WTC11 (cell line): ENCODE measurements around the gene HGS. TPM values are rescaled to one million over a fixed set of nuclear protein-coding genes. Genes with fewer than 3 reads are reported as not detected.

ENCODE experiments used
- ATF6 ChIP-seq: sonication (generic); formaldehyde crosslinking; IDR thresholded peaks from 2 replicates; pipeline ENCODE4 v1.8.1; 2023; ENCODE audit warnings: mild to moderate bottlenecking, missing genetic modification reagents
- CBFB ChIP-seq: sonication (generic); formaldehyde crosslinking; IDR thresholded peaks from 2 replicates; pipeline ENCODE4 v1.8.1; 2022; ENCODE audit warnings: mild to moderate bottlenecking, low read depth, missing genetic modification reagents
- E2F4 ChIP-seq: sonication (generic); formaldehyde crosslinking; IDR thresholded peaks from 2 replicates; pipeline ENCODE4 v1.8.1; 2022; ENCODE audit warnings: low read depth, mild to moderate bottlenecking, moderate library complexity, missing genetic modification reagents, borderline replicate concordance
- FOXJ3 ChIP-seq: sonication (generic); formaldehyde crosslinking; IDR thresholded peaks from 2 replicates; pipeline ENCODE4 v1.9.0; 2021; ENCODE audit warnings: missing genetic modification reagents, mild to moderate bottlenecking, borderline replicate concordance
- JAZF1 ChIP-seq: fragments of 250-450 bp; sonication (Bioruptor Pico); IDR thresholded peaks from 2 replicates; pipeline ENCODE4 v1.9.0; 2021; ENCODE audit warnings: moderate library complexity, mild to moderate bottlenecking, inconsistent platforms
- NFYB ChIP-seq: sonication (generic); formaldehyde crosslinking; conservative IDR thresholded peaks from 2 replicates; pipeline ENCODE4 v1.8.0; 2022; ENCODE audit warnings: low read depth, missing genetic modification reagents
- NR1H2 ChIP-seq: sonication (generic); formaldehyde crosslinking; IDR thresholded peaks from 2 replicates; pipeline ENCODE4 v1.9.0; 2021; ENCODE audit warnings: mild to moderate bottlenecking, moderate library complexity, missing genetic modification reagents
- OVOL2 ChIP-seq: fragments of 250-450 bp; sonication (Bioruptor Pico); IDR thresholded peaks from 2 replicates; pipeline ENCODE4 v1.9.0; 2021; ENCODE audit warnings: mild to moderate bottlenecking, borderline replicate concordance
- PRDM15 ChIP-seq: sonication (generic); formaldehyde crosslinking; IDR thresholded peaks from 2 replicates; pipeline ENCODE4 v1.8.0; 2022; ENCODE audit warnings: missing genetic modification reagents
- PRRX2 ChIP-seq: fragments of 250-450 bp; sonication (Bioruptor Pico); IDR thresholded peaks from 2 replicates; pipeline ENCODE4 v1.8.0; 2021; ENCODE audit warnings: mild to moderate bottlenecking
- TP53 ChIP-seq: sonication (generic); formaldehyde crosslinking; IDR thresholded peaks from 2 replicates; pipeline ENCODE4 v1.8.1; 2023; ENCODE audit warnings: mild to moderate bottlenecking, missing genetic modification reagents
- ZNF281 ChIP-seq: sonication (generic); formaldehyde crosslinking; IDR thresholded peaks from 2 replicates; pipeline ENCODE4 v1.8.0; 2023; ENCODE audit warnings: mild to moderate bottlenecking, missing genetic modification reagents
- ZNF396 ChIP-seq: fragments of 250-450 bp; sonication (Bioruptor Pico); IDR thresholded peaks from 2 replicates; pipeline ENCODE4 v1.8.0; 2021; ENCODE audit warnings: mild to moderate bottlenecking, moderate library complexity, borderline replicate concordance
- ZNF416 ChIP-seq: fragments of 250-450 bp; sonication (Bioruptor Pico); IDR thresholded peaks from 2 replicates; pipeline ENCODE4 v1.9.0; 2021; ENCODE audit warnings: mild to moderate bottlenecking, inconsistent platforms
- ZNF532 ChIP-seq: fragments of 250-450 bp; sonication (Bioruptor Pico); IDR thresholded peaks from 2 replicates; pipeline ENCODE4 v1.9.0; 2021; ENCODE audit warnings: mild to moderate bottlenecking, borderline replicate concordance
- total RNA-seq: library from RNA; stranded (reverse); gene quantifications from 3 replicates; pipeline ENCODE4 v1.2.3, GENCODE V29; 2021

The HGS gene
- total RNA-seq, 1 experiment from 2014 or later = 113 TPM

- TF ChIP-seq ZNF532 (no peak), FOXJ3 (CRISPR knock-in tag) (no peak), ATF6 (CRISPR knock-in tag) (no peak), JAZF1 (CRISPR knock-in tag) (no peak), ZNF416 (CRISPR knock-in tag) (peak; percentile 82; the same call in 1 of the 2 replicates), OVOL2 (no peak), ZNF281 (CRISPR knock-in tag) (0 out of 2 replicates have a peak, but pooled peaks have one; percentile 53), ZNF396 (CRISPR knock-in tag) (no peak), E2F4 (peak; percentile 72; the same call in 1 of the 2 replicates), NFYB (CRISPR knock-in tag) (no peak; the same call in 1 of the 2 replicates), CBFB (peak; percentile 95), NR1H2 (no peak), PRRX2 (CRISPR knock-in tag) (no peak), PRDM15 (no peak), TP53 (CRISPR knock-in tag) (peak; percentile 82)
Measured at GRCh38 chr17:81636505-81637288, 47.1 kb upstream of the HGS start, which contains the start of the genes NPLOC4 and TSPAN10 (continued).
